ENCODE results near the gene PPP2R2C.

Gene PPP2R2C

DNA sequence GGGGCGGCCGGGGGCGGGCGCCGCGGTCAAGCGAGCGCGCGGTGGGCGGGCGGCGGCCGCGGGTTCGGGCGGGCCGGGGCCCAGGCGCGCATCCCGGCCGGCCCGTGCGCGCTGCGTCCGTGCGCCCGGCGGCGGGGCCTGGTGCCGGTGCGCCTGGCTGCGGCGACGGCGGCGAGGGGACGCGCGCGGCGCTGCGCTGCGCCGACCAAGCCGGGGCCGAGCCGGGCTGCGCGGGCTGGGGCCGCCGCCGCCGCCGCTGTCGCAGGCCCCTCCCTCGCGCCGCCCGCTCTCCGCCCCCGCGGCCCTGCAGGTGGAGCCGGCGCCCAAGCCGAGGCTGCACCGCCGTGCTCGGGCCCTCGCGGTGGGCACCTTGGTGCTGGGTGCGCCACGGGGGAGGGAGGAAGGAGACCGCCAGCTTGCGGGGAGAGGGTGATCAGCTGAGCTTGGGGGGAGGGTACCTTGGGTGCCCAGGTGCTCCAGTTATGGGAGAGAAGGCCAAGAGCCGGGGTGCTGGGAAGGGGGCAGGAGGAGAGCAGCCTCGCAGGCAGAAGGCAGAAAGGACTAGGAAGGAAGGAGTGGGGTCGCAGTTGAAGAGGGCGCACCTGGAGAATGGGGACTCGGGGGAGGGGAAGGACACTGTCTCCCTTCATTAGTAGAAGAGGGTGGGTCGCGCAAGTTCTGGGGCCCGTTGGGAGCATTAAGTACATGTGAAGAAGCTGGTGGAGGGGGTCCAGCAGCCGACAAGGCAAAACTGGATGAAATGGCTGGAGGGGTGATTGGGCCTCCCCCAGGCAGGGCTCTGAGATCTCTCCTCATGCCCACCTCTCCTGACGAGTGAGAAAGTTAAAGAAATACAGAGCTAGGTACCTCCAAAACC, at the start of gene PPP2R2C:
TSS of gene PPP2R2C (minus strand) at position 228 of the 877 bp plus-strand sequence. CDS start 385 bp downstream, outside the sequence.
- H3K36me3 ChIP-seq (ENCODE audit: insufficient read depth, low read depth, low read length), result no peaks in the 10 kb centered on the region
- no peaks in the 10 kb centered on the region for H3K9me3 ChIP-seq (ENCODE audit: insufficient read depth, low read depth, low read length)
- no peak within 1 kb of the TSS for H3K27ac ChIP-seq (ENCODE audit: low read length)
- peaks cover 71% of the 10 kb centered on the region for H3K27me3 ChIP-seq (ENCODE audit: insufficient read depth, low read length)
- peak within 1 kb of the TSS; percentile 65; the same call in 1 of the 2 replicates for H3K4me3 ChIP-seq (ENCODE audit: low read length)
- H3K4me1 ChIP-seq (ENCODE audit: insufficient read depth, low read length), result peaks cover 3% of the 10 kb centered on the region; the same call in 1 of the 2 replicates
- no peak within 1 kb of the TSS for H3K9ac ChIP-seq (ENCODE audit: low read depth, low read length)

DNA sequence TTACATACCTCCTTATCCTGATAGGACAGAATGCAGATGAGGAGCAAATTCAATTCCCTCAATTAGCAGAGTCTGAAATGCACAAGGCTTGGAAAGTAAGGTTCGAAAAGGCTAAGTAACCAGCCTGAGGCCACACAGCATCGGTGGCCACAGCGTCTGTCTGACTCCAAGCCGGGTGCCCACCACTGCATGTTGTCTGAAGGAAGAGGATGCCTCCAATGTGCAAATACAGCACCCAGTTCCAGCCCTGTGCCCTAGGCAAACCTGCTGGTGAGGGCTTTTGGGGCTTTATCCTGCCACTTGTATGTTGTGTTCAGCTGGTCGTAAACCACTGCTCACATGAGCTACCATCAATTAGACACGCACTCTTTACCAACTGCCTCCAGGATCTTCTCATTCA, 48.6 kb upstream of the PPP2R2C start:
- no peaks in the 10 kb centered on the region for H3K27me3 ChIP-seq (ENCODE audit: insufficient read depth, low read length)
- no peaks in the 10 kb centered on the region for H3K4me1 ChIP-seq (ENCODE audit: insufficient read depth, low read length)
- no peak overlapping the region for H3K9ac ChIP-seq (ENCODE audit: low read depth, low read length)
- H3K27ac ChIP-seq (ENCODE audit: low read length), result no peak overlapping the region
- no peak overlapping the region for H3K4me3 ChIP-seq (ENCODE audit: low read length)
- no peaks in the 10 kb centered on the region for H3K36me3 ChIP-seq (ENCODE audit: insufficient read depth, low read depth, low read length)
- H3K9me3 ChIP-seq (ENCODE audit: insufficient read depth, low read depth, low read length), result no peaks in the 10 kb centered on the region

- H3K27ac ChIP-seq (ENCODE audit: low read length), result no peak overlapping the region
- no peaks in the 10 kb centered on the region for H3K4me1 ChIP-seq (ENCODE audit: insufficient read depth, low read length)
- no peak overlapping the region for H3K4me3 ChIP-seq (ENCODE audit: low read length)
- H3K36me3 ChIP-seq (ENCODE audit: insufficient read depth, low read depth, low read length), result no peaks in the 10 kb centered on the region
- H3K27me3 ChIP-seq (ENCODE audit: insufficient read depth, low read length), result no peaks in the 10 kb centered on the region
- no peaks in the 10 kb centered on the region for H3K9me3 ChIP-seq (ENCODE audit: insufficient read depth, low read depth, low read length)
- no peak overlapping the region for H3K9ac ChIP-seq (ENCODE audit: low read depth, low read length)
These were observed 47.7 kb upstream of the PPP2R2C start for GRCh38 chr4:6520051-6520636.

GRCh38 chr4:6517171-6517570, 44.8 kb upstream of the PPP2R2C start:
- H3K4me1 ChIP-seq (ENCODE audit: insufficient read depth, low read length), result no peaks in the 10 kb centered on the region
- no peaks in the 10 kb centered on the region for H3K9me3 ChIP-seq (ENCODE audit: insufficient read depth, low read depth, low read length)
- H3K27ac ChIP-seq (ENCODE audit: low read length), result no peak overlapping the region
- no peaks in the 10 kb centered on the region for H3K27me3 ChIP-seq (ENCODE audit: insufficient read depth, low read length)
- no peaks in the 10 kb centered on the region for H3K36me3 ChIP-seq (ENCODE audit: insufficient read depth, low read depth, low read length)
- H3K4me3 ChIP-seq (ENCODE audit: low read length), result no peak overlapping the region
- no peak overlapping the region for H3K9ac ChIP-seq (ENCODE audit: low read depth, low read length)

DNA sequence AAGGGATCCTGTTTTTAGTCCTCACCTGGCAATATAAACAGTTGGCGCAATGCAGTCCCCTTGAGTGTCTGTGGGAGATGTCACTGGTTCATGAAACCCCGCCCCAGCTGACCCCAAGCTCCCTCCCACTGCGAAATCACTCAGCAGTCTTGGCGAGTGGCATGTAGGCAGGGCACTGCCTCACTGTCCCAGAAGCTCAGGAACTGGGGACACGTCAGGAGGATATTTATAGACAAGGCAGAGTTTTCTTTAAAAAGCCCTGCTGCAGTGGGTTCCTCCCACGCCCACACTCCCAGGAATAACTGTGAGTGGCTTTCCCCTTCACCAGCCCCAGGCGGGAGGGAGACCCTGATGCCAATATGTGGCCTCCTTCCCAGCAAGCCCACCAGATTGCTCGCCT, 44.3 kb upstream of the PPP2R2C start:
- Histone ChIP-seq H3K27me3 (ENCODE audit: insufficient read depth, low read length) (no peaks in the 10 kb centered on the region), H3K4me1 (ENCODE audit: insufficient read depth, low read length) (no peaks in the 10 kb centered on the region), H3K9me3 (ENCODE audit: insufficient read depth, low read depth, low read length) (no peaks in the 10 kb centered on the region), H3K9ac (ENCODE audit: low read depth, low read length) (no peak overlapping the region), H3K27ac (ENCODE audit: low read length) (no peak overlapping the region), H3K4me3 (ENCODE audit: low read length) (no peak overlapping the region), H3K36me3 (ENCODE audit: insufficient read depth, low read depth, low read length) (no peaks in the 10 kb centered on the region)

DNA sequence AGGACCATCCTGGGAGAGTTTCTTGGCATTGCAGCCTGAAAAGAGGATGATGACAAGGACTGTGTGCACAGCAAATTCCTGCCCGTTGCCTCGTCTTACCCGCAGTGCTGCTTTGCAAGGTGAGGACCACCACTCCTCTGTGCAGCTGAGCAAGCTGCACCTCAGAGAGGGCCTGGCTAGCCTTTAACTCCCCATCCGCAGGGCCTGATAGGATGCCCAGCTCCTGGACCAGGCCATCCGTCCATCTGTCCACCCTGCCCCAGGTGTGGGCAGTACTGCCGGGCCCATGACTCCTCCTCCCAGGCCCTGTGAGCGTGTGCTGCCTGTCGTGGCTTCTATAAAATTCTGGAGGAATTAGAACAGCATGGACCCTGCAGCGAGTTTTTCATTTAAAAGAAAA, 43.9 kb upstream of the PPP2R2C start:
- Histone ChIP-seq H3K27ac (ENCODE audit: low read length) (no peak overlapping the region), H3K27me3 (ENCODE audit: insufficient read depth, low read length) (no peaks in the 10 kb centered on the region), H3K9ac (ENCODE audit: low read depth, low read length) (no peak overlapping the region), H3K4me3 (ENCODE audit: low read length) (no peak overlapping the region), H3K9me3 (ENCODE audit: insufficient read depth, low read depth, low read length) (no peaks in the 10 kb centered on the region), H3K4me1 (ENCODE audit: insufficient read depth, low read length) (no peaks in the 10 kb centered on the region), H3K36me3 (ENCODE audit: insufficient read depth, low read depth, low read length) (no peaks in the 10 kb centered on the region)

DNA sequence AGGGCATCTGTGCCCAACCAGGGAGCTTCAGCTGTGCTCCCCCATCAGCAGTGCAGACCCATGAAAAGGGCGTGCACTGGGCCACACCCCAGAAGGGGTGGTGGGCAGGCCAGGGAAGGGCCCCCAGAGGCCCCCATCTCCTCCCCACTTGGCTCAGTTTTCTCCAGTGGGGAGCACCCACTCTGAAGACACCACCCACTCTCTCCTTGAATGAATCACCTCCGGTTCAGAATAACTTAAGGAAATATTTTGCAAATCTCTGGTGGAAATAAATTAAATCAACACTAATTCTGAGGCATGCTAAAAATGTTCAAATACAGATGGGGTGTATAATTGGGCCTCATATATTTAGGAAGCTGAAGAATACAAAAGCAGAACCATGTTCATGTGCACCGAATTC, 41.3 kb upstream of the PPP2R2C start:
- no peak overlapping the region for H3K27ac ChIP-seq (ENCODE audit: low read length)

GRCh38 chr4:6509587-6509986, 37.2 kb upstream of the PPP2R2C start:
- no peaks in the 10 kb centered on the region for H3K27me3 ChIP-seq (ENCODE audit: insufficient read depth, low read length)
- no peak overlapping the region for H3K4me3 ChIP-seq (ENCODE audit: low read length)
- no peaks in the 10 kb centered on the region for H3K4me1 ChIP-seq (ENCODE audit: insufficient read depth, low read length)
- peaks cover 32% of the 10 kb centered on the region for H3K9me3 ChIP-seq (ENCODE audit: insufficient read depth, low read depth, low read length)
- no peak overlapping the region for H3K27ac ChIP-seq (ENCODE audit: low read length)
- no peaks in the 10 kb centered on the region for H3K36me3 ChIP-seq (ENCODE audit: insufficient read depth, low read depth, low read length)
- H3K9ac ChIP-seq (ENCODE audit: low read depth, low read length), result no peak overlapping the region

More for the DNA sequence above, 41.3 kb upstream of the PPP2R2C start:
- Histone ChIP-seq H3K4me1 (ENCODE audit: insufficient read depth, low read length) (no peaks in the 10 kb centered on the region), H3K9me3 (ENCODE audit: insufficient read depth, low read depth, low read length) (no peaks in the 10 kb centered on the region), H3K36me3 (ENCODE audit: insufficient read depth, low read depth, low read length) (no peaks in the 10 kb centered on the region), H3K4me3 (ENCODE audit: low read length) (no peak overlapping the region), H3K9ac (ENCODE audit: low read depth, low read length) (no peak overlapping the region), H3K27me3 (ENCODE audit: insufficient read depth, low read length) (no peaks in the 10 kb centered on the region)

DNA sequence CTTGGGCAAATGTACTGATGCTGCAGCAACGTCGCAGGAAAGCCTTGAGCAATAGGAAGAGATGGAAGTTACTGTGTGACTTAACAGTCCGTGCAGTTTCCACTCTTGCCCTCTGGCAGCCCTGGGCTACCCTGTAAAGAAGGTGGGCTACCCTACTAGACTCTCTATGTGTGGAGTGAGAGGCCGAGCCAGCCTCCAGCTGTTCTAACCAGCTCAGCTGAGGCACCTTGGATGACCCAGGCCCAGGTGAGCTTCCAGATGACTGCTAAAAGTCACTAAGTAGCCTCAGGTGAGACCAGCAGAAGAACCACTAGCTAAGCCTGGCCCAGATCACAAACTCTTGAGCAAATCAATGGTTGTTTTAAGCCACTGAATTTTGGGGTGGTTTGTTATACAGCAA, 34.9 kb upstream of the PPP2R2C start:
- Histone ChIP-seq H3K27me3 (ENCODE audit: insufficient read depth, low read length) (no peaks in the 10 kb centered on the region), H3K36me3 (ENCODE audit: insufficient read depth, low read depth, low read length) (no peaks in the 10 kb centered on the region), H3K9ac (ENCODE audit: low read depth, low read length) (no peak overlapping the region), H3K4me3 (ENCODE audit: low read length) (no peak overlapping the region), H3K4me1 (ENCODE audit: insufficient read depth, low read length) (no peaks in the 10 kb centered on the region), H3K9me3 (ENCODE audit: insufficient read depth, low read depth, low read length) (peaks cover 47% of the 10 kb centered on the region), H3K27ac (ENCODE audit: low read length) (no peak overlapping the region)

DNA sequence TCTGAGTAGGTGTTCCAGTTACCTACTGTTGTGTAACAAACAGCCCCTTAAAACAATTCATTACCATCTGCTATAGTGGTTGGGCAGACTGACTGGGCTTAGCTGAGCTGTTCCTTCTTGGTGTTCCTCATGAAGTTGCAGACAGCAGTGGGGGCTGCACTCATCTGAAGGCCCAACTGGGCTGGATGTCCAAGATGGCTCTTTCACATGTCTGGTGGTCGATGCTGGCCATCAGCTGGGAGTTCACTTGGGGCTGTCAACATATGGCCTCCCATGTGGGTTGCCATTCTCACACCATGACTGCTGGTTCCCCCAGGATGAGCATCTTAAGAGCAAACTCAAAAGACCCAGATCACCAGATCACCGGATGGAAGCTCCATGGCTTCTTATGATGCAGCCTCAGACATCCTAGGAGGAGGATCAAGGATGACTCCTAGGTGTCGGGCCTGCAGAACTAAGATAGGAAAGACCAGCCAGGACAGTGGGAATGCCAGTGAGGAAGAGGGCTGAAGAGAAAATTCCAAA, 34.3 kb upstream of the PPP2R2C start:
- Histone ChIP-seq H3K9me3 (ENCODE audit: insufficient read depth, low read depth, low read length) (peaks cover 47% of the 10 kb centered on the region), H3K27ac (ENCODE audit: low read length) (no peak overlapping the region), H3K4me3 (ENCODE audit: low read length) (no peak overlapping the region), H3K9ac (ENCODE audit: low read depth, low read length) (no peak overlapping the region), H3K4me1 (ENCODE audit: insufficient read depth, low read length) (no peaks in the 10 kb centered on the region), H3K27me3 (ENCODE audit: insufficient read depth, low read length) (no peaks in the 10 kb centered on the region), H3K36me3 (ENCODE audit: insufficient read depth, low read depth, low read length) (no peaks in the 10 kb centered on the region)

DNA sequence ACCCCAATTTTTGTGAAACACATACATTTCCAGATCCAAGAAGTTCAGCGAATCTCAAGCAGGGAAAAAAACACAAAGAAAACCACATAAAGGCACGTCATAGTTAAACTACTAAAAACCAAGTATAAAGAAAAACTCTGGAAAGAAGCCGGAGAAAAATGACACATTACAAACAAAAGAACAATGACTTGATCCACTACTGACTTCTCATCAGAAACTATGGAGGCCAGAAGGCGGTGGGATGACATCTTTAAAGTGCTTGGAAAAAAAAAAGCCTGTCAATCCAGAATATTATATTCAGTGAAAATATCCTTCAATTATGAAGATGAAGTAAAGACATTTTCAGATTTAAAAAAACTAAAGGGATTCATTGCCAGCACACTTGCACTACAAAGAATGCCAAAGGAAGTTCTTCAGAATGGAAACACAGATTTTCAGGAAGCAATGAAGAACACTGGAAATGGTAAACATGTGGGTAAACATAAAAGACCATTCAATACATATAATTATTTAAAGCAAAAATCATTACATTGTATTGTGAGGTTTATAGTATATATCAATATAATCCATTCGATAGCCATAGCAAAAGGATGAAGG, 32.6 kb upstream of the PPP2R2C start:
- no peak overlapping the region for H3K9ac ChIP-seq (ENCODE audit: low read depth, low read length)
- H3K4me1 ChIP-seq (ENCODE audit: insufficient read depth, low read length), result no peaks in the 10 kb centered on the region
- H3K4me3 ChIP-seq (ENCODE audit: low read length), result no peak overlapping the region
- no peaks in the 10 kb centered on the region for H3K36me3 ChIP-seq (ENCODE audit: insufficient read depth, low read depth, low read length)
- no peaks in the 10 kb centered on the region for H3K27me3 ChIP-seq (ENCODE audit: insufficient read depth, low read length)
- H3K27ac ChIP-seq (ENCODE audit: low read length), result no peak overlapping the region
- H3K9me3 ChIP-seq (ENCODE audit: insufficient read depth, low read depth, low read length), result peaks cover 47% of the 10 kb centered on the region

Data from iPS-20b (cell line).